DMS79 treated with DMSO at 0.1 percent for 48 hours (cell line): ENCODE measurements around the gene SHF.
A peak's percentile ranks its signal among the peaks of the same experiment; 100 is the strongest.
"Not testable (repeated sequence)": the region's sequence is repeated elsewhere in the genome, so short reads cannot be mapped to it uniquely, and the experiment has no call there.

Experiments used
- DNase-seq: peaks from one replicate; lab custom pipeline; 2025; lab: John Stamatoyannopoulos, UW

Gene SHF

GRCh38 chr15:45146405-45146804 is 41.4 kb downstream of the SHF start:
- no peak for DNase-seq

DNA sequence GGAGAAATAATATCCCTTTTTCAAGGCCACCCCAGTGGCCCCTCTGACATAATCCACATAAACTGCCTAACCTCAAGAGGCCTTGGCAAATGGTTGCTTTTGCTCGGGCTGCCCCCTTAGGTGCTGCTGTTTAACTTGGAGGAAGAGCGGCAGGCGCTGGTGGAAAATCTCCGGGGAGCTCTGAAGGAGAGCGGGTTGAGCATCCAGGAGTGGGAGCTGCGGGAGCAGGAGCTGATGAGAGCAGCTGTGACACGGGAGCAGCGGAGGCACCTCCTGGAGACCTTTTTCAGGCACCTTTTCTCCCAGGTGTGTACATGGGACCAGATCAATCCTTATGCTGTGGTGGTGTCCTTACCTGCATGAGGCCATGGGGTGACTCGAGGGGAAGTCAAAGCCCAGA is 43.0 kb downstream of the SHF start:
- no peak for DNase-seq

GRCh38 chr15:45143946-45144345 is 43.8 kb downstream of the SHF start:
- DNase-seq: no peak

GRCh38 chr15:45143056-45143455 is 44.7 kb downstream of the SHF start:
- DNase-seq: no peak

GRCh38 chr15:45141386-45141785 is 46.4 kb downstream of the SHF start:
- no peak for DNase-seq

- DNase-seq: no peak
These were observed 47.1 kb downstream of the SHF start for GRCh38 chr15:45140557-45141250.

- DNase-seq: no peak
These were observed 48.0 kb downstream of the SHF start for GRCh38 chr15:45139770-45140169.

GRCh38 chr15:45138814-45139765 is 48.7 kb downstream of the SHF start:
- no peak for DNase-seq

DNA sequence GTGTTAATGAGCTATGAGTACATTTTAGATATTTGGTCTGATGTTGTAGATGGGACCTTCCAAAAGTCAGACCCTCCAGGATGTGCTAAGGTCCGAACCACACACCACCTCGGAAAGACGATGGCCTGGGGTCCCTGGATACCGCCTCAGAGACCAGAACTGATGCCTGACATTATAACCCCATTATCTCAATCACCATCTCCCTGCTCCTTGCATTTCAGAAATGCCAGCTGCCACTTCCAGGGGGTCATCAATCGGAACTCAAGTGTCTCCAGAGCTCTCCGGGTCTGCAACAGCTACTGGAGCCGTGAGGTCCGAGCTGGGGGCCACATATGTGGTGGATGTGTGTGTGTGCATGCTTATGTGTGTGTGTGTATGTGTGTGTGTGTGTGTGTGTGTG is 50.1 kb downstream of the SHF start:
- no peak for DNase-seq

GRCh38 chr15:45136378-45136764 is 51.4 kb downstream of the SHF start:
- no peak for DNase-seq

DNA sequence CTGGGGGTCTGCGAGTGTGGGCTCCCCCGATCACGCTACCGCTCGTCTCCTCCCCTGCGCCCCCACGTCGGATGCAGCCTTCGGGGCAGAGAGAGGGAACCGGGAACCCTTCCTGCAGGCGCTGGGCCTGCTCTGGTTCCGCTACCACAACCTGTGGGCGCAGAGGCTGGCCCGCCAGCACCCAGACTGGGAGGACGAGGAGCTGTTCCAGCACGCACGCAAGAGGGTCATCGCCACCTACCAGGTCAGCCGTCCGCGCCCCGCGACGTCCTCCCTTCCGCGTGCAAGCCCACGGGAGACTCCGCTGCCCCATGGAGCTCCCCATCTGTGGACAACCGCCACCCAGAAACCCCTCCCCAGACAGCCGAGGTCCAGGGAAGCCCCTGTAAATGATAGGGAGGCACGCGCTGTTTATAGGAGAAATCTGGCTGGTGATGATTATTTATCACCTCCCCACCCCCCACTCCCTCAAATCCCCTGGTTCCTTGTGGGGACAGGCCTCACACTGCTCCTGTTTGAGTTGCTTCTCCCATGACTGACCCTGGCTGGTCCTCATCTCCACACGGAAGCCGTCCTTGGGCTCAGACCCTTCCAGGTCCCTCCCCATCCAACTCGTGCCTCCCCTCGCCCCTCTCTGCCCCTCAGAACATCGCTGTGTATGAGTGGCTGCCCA is 51.9 kb downstream of the SHF start:
- DNase-seq: not testable (repeated sequence)

GRCh38 chr15:45134682-45135604 is 52.8 kb downstream of the SHF start:
- DNase-seq: no peak

GRCh38 chr15:45134046-45134445 is 53.7 kb downstream of the SHF start:
- DNase-seq: no peak

- peak; percentile 50 for DNase-seq
These were observed 54.2 kb downstream of the SHF start for GRCh38 chr15:45133561-45133920.

GRCh38 chr15:45132844-45133560 is 54.8 kb downstream of the SHF start:
- DNase-seq: no peak

DNA sequence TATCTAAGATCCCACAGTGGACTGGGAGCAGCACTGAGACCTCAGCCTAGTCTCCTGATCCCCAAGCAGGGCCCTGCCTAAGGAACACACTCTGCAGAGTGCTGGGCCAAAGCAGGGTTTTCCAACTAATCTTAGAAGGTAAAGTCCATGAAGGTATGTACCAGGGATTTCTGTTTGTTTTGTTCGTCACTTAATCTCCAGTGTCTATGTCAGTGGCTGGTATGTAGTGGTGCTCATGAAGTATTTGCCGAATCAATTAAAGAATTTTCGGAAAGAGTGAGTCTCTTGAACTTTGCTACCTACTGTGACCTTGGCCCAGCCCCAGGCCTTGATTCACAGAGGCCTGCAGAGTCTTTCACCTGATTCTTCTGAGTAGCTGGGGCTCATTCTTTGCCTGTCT is 56.3 kb downstream of the SHF start:
- DNase-seq: no peak

DNA sequence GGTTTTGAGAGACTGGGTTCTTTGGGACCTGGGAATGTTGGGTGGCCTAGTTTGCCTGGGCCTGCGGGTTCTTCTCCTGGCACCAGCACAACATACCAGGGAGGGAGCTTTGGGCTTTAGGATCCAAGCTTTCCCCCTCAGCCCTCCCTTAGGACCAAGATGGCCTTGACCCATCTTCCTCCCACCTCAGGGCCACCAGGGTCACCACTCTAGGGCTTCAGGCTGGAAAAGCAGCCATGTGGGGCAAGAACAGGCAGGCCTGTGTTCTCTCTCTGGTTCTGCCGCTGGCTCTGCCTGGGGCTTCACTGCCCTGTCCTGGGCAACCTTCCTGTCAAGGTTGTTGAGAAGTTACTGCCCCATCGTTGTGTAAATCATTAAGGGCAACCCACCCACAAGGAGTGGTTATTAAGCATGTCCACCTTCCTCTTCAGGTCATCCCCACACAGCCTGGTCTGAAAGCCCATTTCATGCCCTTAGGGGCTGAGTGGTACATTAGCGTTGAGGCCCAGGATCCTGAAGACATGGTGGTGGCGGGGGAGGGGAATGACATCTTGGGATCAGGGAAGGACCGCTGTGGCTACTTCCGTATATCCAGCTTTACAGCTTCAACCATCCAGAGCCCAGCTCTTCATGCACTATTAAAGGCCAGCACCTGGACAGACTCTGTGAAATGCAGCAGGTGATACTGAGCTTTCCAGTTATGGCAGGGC is 57.3 kb downstream of the SHF start:
- no peak for DNase-seq

DNA sequence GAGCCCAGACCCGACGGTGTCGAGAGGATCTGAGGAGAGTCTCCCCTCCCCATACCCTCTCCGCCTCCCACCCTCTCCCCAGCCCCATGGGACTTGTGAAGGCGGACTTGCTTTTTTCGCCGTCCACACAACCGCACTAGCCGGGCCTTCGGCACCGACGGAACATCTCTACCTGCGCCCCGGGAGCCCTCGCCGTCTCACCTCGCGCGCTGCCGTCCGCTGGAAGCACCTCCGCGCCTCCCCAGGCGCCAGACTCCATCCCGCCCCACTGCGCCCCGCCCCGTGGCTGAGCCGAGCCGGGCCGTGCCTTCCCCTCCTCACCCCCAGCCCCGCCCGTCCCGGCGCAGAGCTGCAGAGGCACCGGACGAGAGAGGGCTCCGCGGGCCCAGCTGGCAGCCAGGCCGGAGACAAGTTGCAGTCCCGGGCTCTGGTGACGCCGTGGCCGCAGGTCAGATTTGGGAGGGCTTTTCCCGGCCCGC is 58.1 kb downstream of the SHF start, which contains the start of the genes DUOX1 and DUOXA1:
Gene DUOX1 (plus strand): TSS at position 344 of the 479 bp plus-strand sequence. CDS start 1,973 bp downstream, outside the sequence.
Gene DUOXA1 (minus strand): TSS at position 229 of the 479 bp plus-strand sequence. CDS start 6,865 bp downstream, outside the sequence.
- no peak for DNase-seq

DNA sequence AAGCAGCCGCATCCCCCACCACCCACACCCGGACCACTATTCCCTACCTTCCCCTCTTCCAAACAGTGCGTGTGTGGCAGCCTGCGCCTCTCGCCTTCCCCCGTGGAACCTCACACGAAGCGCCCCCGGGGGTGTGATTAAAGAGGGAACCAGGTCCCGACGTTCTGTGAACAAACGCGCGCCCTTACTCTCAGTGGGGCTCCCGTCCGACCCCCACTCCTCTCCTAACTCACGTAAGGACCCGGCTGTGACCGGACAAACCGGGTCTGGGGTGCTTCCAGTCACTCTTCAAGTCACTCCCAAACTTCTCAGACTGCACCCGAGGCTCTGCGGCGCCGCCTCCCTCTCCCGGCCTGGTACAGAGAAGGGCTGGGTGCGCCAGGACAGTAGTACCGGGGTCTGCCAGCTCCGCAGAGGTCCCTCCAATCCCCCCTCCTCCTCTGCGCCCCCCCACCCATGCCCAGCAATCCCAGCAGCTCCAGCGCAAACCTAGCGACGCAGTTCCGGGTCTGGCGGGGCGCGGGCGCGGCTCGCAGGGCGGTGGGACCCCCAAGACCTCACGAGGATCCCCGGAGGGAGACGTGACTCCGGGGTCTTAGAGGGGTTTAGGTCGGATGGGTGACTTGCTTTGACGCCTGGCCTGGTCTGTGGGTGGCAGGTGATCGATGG is 58.7 kb downstream of the SHF start:
- no peak for DNase-seq
